ENCODE data around the gene MTRR.
"Not testable (repeated sequence)": the region's sequence is repeated elsewhere in the genome, so short reads cannot be mapped to it uniquely, and the experiment has no call there.

The MTRR gene

DNA sequence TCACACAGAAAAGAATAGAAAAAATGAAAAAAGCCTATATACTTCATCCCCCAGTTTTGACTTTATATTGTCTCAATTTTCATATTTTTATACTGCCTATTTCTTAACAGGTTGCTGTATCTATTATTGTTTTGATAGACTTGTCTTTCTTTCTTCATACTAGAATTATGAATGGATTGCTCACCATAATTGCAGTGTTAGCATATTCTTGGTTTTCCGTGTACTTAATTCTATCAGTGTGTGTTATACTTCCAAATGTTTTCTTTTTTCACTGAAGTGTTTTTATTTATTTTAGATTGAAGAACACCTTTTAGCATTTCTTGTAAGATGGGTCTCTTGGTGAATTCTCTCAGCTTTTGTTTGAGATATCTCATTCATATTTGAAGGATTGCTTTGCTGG is 38.7 kb downstream of the MTRR start:
- Histone ChIP-seq H3K27ac (no peak overlapping the region), H3K4me3 (no peak overlapping the region)
- DNase-seq (ENCODE audit: low spot score) = no peak
- TF ChIP-seq, protein P1, sequence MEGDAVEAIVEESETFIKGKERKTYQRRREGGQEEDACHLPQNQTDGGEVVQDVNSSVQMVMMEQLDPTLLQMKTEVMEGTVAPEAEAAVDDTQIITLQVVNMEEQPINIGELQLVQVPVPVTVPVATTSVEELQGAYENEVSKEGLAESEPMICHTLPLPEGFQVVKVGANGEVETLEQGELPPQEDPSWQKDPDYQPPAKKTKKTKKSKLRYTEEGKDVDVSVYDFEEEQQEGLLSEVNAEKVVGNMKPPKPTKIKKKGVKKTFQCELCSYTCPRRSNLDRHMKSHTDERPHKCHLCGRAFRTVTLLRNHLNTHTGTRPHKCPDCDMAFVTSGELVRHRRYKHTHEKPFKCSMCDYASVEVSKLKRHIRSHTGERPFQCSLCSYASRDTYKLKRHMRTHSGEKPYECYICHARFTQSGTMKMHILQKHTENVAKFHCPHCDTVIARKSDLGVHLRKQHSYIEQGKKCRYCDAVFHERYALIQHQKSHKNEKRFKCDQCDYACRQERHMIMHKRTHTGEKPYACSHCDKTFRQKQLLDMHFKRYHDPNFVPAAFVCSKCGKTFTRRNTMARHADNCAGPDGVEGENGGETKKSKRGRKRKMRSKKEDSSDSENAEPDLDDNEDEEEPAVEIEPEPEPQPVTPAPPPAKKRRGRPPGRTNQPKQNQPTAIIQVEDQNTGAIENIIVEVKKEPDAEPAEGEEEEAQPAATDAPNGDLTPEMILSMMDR (IDR thresholded peaks at IDR 0.05) = no peak

DNA sequence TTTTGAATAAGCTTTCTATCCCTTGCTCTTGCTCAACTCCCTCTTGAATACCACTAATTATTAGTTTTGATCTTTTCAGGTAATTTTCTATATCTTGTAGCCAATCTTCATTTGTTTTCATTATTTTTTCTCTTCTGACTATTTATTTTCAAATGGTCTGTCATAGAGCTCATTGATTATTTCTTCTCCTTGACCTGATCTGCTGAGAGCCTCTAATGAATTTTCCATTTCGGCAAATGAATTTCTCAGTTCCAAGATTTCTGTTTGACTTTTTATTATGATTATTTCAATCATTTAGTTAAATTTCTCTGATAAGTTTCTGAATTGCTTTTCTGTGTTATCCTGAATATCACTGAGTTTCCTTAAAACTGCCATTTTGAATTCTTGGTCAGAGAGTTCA is 39.4 kb downstream of the MTRR start:
- no peak overlapping the region for H3K27ac ChIP-seq
- DNase-seq (ENCODE audit: low spot score) = no peak
- TF ChIP-seq, protein P1 (IDR thresholded peaks at IDR 0.05) = no peak
- H3K4me3 ChIP-seq = no peak overlapping the region

DNA sequence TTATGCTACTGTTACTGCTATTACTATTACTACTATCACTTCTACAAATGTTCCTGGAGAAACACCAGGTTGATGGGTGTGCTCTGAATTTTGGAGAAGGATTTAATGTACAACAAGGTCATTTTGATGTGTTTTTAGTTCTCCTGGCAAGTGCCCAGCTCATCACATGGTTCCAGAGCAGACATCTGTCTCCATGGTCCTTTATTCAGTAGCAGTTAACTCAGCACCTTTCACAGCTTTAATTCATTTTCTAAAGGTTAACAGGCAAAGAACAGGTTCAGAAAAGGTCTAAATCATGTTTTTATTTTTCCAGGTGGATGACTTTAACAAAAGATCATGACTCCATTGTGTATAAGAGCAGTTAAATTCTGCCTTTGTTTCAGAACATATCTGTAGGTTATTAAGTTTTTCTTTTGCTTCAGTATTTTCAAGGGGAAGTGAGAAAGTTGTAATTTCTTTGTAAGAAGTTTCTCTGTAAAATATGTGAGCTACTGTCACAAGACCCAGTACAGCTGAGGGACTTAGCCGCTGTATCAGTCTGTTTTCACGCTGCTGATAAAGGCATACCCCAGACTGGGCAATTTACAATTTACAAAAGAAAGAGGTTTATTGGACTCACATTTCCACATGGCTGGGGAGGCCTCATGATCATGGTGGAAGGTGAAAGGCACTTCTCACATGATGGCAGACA is 41.9 kb downstream of the MTRR start:
- TF ChIP-seq, protein P1 (IDR thresholded peaks at IDR 0.05) = no peak
- DNase-seq (ENCODE audit: low spot score) = no peak
- Histone ChIP-seq H3K27ac (no peak overlapping the region), H3K4me3 (no peak overlapping the region)

DNA sequence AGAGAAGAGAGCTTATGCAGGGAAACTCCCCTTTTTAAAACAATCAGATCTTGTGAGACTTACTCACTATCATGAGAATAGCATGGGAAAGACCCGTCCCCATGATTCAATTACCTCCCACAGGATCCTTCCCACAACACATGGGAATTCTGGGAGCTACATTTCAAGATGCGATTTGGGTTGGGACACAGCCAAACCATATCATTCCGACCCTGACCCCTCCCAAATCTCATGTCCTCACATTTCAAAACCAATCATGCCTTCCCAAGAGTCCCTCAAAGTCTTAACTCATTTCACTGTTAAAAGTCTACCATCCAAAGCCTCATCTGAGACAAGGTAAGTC is 42.5 kb downstream of the MTRR start:
- not testable (repeated sequence) for H3K27ac ChIP-seq; H3K4me3 ChIP-seq; DNase-seq (ENCODE audit: low spot score)

DNA sequence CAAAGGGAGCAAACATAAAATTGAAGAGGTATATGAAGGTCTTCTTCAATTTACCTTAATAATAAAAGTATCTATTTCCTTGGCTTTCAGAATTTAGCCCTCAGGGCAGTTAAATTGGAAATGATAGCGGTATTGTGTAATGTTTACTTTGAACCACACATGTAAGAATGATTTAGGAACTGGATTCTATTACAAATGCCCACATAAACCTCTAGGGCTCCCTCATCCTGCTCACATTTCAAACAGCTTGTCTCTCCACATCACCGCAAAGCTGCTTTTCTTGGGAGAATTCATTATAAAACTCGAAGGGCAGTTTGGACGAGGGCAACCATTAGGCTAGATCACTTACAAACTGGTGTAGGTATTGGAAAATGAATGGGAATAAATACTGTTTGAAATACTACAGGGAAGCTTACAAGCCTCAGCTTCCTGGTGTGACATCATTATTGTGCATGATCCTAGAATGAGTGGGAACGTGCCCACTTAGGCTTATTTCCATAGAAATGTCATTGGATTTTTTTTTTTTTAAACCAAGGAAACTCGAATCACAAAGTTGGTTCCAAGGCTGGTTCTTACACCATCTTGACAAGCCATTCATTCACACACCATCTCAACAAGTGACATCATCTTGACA is 47.3 kb downstream of the MTRR start:
- Histone ChIP-seq H3K4me3 (no peak overlapping the region), H3K27ac (no peak overlapping the region)
- no peak for DNase-seq (ENCODE audit: low spot score)
- TF ChIP-seq, protein P1 (IDR thresholded peaks at IDR 0.05) = no peak

DNA sequence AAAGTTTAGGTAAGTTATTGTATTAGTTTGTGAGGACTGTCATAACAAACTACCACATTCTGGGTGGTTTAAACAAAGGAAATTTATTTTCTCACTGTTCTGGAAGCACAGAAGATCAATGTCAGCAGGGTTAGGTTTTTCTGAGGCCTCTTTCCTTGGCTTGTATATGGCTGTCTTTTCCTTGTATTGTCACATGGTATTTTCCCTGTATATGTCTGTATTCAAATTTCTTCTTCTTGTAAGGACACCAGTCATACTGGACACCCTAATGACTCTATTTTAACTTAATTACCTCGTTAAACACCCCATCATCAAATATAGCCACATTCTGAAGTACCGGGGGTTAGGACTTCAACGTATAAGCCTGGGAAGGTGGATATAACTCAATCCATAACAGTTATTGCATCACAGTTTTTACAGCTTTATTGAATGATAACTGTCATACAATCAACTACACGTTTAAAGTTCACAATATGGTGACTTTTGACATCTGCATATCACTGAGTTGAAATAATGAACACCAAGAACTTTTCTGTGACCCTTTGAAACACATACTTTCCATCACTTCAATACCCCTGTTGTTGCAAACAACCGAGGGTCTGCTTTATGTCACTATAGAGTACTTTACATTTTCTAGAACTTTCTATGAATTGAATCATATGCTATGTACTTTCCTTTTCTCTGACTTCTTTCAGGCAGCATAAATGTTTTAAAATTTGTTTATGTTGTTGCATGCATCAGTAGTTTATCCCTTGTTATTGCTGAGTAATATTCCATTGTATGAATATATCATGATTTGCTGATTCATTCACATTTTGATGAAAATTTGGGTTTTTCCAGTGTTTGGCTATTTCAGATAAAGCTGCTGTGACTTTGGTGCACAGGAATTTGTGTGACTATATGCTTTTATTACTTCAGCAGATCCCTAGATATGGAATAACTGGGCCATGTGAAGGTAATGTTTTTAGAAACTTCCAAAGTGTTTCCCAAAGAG is 48.5 kb downstream of the MTRR start:
- TF ChIP-seq, protein P1 (IDR thresholded peaks at IDR 0.05) = no peak

DNA sequence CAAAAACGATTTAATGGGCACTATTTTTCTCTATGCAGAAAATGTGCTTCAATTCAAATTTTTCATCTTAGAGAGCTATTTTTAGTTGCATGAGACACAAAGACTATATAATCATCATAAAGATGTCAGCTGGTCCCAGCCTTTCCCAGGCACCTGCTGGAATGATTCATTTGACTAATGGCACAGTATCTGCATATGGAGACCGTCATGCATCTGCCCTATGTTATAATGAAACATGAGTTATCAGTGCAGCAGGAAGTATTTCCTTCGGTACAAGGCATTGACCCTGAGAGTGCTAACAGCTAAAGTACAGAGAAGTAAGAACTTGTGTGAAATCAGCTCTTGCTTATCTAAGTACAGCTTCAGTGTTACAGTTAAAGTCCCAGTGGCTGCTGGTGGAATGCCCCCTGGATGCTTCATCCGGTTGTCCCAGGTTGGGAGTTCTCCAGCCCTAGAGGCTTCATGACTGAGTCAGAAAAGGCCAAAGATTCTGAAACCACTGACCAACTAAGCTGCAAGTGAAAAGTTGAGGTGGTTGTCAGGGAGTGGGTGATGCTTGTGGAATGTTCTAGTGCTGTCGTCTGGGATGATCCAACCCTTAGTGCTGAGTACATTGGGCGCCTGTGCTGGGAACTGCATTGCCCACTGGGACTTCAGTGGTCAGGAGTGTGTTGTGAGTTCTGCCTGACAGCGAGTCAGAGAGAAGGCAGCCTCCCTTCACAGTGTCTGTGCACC is 57.2 kb downstream of the MTRR start:
- Histone ChIP-seq H3K27ac (no peak overlapping the region), H3K4me3 (no peak overlapping the region)
- DNase-seq (ENCODE audit: low spot score) = no peak
- TF ChIP-seq, protein P1 (IDR thresholded peaks at IDR 0.05) = no peak

More for the DNA sequence above, 48.5 kb downstream of the MTRR start:
- no peak for DNase-seq (ENCODE audit: low spot score)
- no peak overlapping the region for H3K27ac ChIP-seq
- H3K4me3 ChIP-seq = no peak overlapping the region
